ENCODE measurements around the gene OR1F1. TPM values are rescaled to one million over a fixed set of nuclear protein-coding genes. Genes with fewer than 3 reads are reported as not detected.

Gene OR1F1
- total and polyA plus RNA-seq, 9 of the 15 experiments (the other 6 are each of a cell fraction or from before 2014, with no cell fraction given): 0.15 to 0.61 (median 0.35) TPM; not detected in 3

- peak in 1 of 3 experiments; percentile 74; a peak in 2 of 6 replicates for TF ChIP-seq ZBTB11 (CRISPR knock-in tag; IDR thresholded peaks at IDR 0.05)
- no peak for TF ChIP-seq TCFL5 (CRISPR knock-in tag; conservative IDR thresholded peaks at IDR 0.05)
- no peak for TF ChIP-seq ZFP36 (IDR thresholded peaks at IDR 0.05; ENCODE audit: low read depth, low read length, partially characterized antibody)
- TF ChIP-seq ELF1 (tag; IDR thresholded peaks at IDR 0.05): peak; percentile 62; the same call in 1 of the 2 replicates
- TF ChIP-seq ILF3 (IDR thresholded peaks at IDR 0.05; ENCODE audit: borderline replicate concordance): no peak
- TF ChIP-seq ZNF3 (CRISPR knock-in tag; IDR thresholded peaks at IDR 0.05): no peak
- TF ChIP-seq FOXJ3 (CRISPR knock-in tag; IDR thresholded peaks at IDR 0.05): no peak
- TF ChIP-seq HBP1 (CRISPR knock-in tag; IDR thresholded peaks at IDR 0.05): no peak
- TF ChIP-seq MAFF (IDR thresholded peaks at IDR 0.05; ENCODE audit: low read length): no peak
- no peak for TF ChIP-seq STAT5B (CRISPR knock-in tag; IDR thresholded peaks at IDR 0.05)
- no peak for TF ChIP-seq RHOXF2B (CRISPR knock-in tag; conservative IDR thresholded peaks at IDR 0.05)
- no peak for TF ChIP-seq CCAR2 (IDR thresholded peaks at IDR 0.05; ENCODE audit: low read depth, low read length)
- no peak for TF ChIP-seq ZNF212 (CRISPR knock-in tag; IDR thresholded peaks at IDR 0.05)
- peak; percentile 99 for TF ChIP-seq POLR2H (tag; IDR thresholded peaks at IDR 0.05; ENCODE audit: low read depth)
- no peak for TF ChIP-seq DIDO1 (tag; IDR thresholded peaks at IDR 0.05; ENCODE audit: low read depth)
- no peak for TF ChIP-seq KLF1 (tag; IDR thresholded peaks at IDR 0.05)
- TF ChIP-seq CTCF (IDR thresholded peaks at IDR 0.05 in 2 of 3, conservative IDR thresholded peaks at IDR 0.05 in 1 of 3; ENCODE audit: insufficient read depth in 2 of 3, low read depth in 1 of 3, low read length in 3 of 3): no peak
- no peak for TF ChIP-seq MEIS2 (IDR thresholded peaks at IDR 0.05; ENCODE audit: partially characterized antibody)
- no peak for TF ChIP-seq NCOR1 (IDR thresholded peaks at IDR 0.05)
- TF ChIP-seq SREBF1 (IDR thresholded peaks at IDR 0.05; ENCODE audit: borderline replicate concordance, low read depth, low read length): no peak
- TF ChIP-seq FOXK1 (CRISPR knock-in tag; IDR thresholded peaks at IDR 0.05; ENCODE audit: borderline replicate concordance): no peak
- no peak for TF ChIP-seq RBM14 (IDR thresholded peaks at IDR 0.05; ENCODE audit: borderline replicate concordance, insufficient read depth, low read depth, low read length)
These were observed 29.3 kb upstream of the OR1F1 start (continued) for GRCh38 chr16:3158510-3159314.
